Measurements from ENCODE around the gene TEX54.
"Not testable (repeated sequence)": the region's sequence is repeated elsewhere in the genome, so short reads cannot be mapped to it uniquely, and the experiment has no call there.

Gene TEX54

DNA sequence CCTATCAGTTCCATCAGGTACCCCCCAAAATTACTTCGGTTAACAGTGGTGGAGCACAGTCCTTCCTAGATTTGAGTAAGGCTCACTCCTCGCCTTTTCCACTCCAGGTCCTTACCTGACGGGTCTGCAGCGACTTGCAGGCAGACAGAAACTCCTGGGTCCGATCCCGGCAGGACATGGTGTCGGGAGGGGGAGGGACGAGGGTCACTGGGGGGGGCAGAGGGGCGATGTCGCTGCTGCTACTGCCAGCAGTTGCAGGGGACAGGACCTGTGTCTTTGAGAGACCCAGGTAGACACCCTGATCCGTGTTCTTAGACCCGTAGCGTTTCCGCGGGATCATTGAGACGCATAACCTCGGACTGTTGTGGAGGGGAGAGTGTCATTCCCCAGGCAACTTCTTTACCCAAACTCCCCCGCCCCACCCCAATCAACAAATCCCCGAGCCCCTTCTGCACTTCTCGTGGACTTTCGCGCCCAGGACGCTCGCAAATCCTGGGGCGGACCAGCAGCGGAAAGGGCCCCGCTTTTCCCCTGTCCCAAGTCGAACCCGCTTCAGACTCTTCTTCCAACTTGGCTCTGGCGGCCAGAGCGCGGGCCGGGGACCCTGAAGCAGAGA lies 1.6 kb downstream of the TEX54 start:
- DNase-seq = no peak

GRCh38 chr11:62828130-62828529 lies 4.5 kb downstream of the TEX54 start:
- not testable (repeated sequence) for DNase-seq

GRCh38 chr11:62823677-62824076 lies 9.0 kb downstream of the TEX54 start:
- no peak for DNase-seq

GRCh38 chr11:62817129-62817528 lies 15.5 kb downstream of the TEX54 start:
- DNase-seq = no peak

- no peak for DNase-seq
Measured at GRCh38 chr11:62816557-62816956, 16.1 kb downstream of the TEX54 start.

GRCh38 chr11:62811659-62812058 lies 21.0 kb downstream of the TEX54 start:
- DNase-seq = no peak

DNA sequence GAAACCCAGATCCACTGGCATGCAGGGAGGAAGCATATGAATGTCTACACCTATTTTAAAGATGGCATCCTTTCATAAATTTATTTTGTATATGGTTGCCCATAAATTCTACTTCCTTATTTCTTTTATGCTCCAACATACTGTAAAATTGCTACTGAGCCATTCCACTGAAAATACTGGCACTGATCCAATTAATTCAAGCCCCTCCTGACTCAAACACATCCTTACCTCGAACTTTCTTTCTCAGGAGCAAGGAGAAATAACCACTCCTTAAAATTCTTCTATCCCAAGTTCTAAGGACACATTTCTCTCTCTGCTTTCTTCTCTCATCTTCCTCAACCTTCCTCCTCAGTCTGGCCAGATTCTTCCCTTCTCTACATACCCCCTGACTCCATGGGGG lies 21.9 kb downstream of the TEX54 start:
- no peak for DNase-seq

GRCh38 chr11:62806611-62807121 lies 26.0 kb downstream of the TEX54 start:
- DNase-seq = no peak

GRCh38 chr11:62805961-62806441 lies 26.6 kb downstream of the TEX54 start:
- no peak for DNase-seq

DNA sequence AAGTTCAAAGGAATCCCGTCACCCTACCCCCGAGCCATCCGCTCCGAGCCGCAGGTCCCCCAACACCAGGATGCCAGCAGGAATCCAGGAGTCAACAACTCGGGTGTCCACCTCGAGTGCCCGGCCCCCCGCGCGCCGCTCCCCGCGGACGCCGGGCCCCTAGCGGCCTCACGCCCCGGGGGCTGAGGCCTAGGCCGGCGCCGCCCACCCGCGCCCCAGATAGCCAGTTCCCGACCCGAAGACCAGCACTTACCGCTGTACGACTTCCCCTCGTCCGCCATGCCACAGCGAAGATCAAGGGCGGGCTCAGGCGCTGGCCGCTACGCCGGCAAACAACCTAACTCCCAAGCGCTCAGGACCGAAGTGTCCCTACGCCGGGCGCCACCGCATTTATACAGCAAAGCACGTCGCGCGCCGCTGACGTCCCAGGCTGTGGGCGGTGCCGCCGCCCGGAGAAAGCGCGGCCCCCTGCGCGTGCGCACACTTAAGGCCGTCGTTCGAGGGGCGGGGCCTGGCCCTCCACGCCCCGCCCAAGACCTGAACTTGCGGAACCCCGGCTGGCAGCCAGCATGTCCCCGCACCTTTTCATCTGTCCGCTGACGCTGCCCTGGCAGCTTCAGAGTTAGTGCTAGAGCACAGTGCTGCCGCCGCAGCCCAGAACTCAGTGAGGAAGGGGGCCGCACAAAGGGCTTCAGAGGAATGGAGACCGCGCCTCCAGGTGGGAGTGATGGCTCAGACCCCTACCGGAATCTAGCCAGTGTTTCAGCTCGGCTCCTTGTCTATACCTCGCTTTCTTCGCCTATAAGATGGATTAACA lies 27.4 kb downstream of the TEX54 start, which contains the start of gene NXF1:
TSS of gene NXF1 (minus strand) at position 365 of the 817 bp plus-strand sequence. CDS start at position 281, 84 bp downstream.
- DNase-seq = peak; percentile 93

- no peak for DNase-seq
Measured at GRCh38 chr11:62804310-62805075, 28.1 kb downstream of the TEX54 start.

- DNase-seq = no peak
Measured at GRCh38 chr11:62801071-62801470, 31.6 kb downstream of the TEX54 start.

- no peak for DNase-seq
Measured at GRCh38 chr11:62799486-62799885, 33.2 kb downstream of the TEX54 start.

- no peak for DNase-seq
Measured at GRCh38 chr11:62796281-62796680, 36.4 kb downstream of the TEX54 start.

GRCh38 chr11:62794201-62794775 lies 38.4 kb downstream of the TEX54 start:
- no peak for DNase-seq

- no peak for DNase-seq
Measured at GRCh38 chr11:62792202-62792575, 40.5 kb downstream of the TEX54 start.

- peak; percentile 85 for DNase-seq
Measured at GRCh38 chr11:62791501-62792201, 41.0 kb downstream of the TEX54 start, which contains the start of gene TMEM223. Gene TMEM223, minus strand, starts transcription at chr11:62792006. Its CDS starts 12 bp downstream, at chr11:62791994.

DNA sequence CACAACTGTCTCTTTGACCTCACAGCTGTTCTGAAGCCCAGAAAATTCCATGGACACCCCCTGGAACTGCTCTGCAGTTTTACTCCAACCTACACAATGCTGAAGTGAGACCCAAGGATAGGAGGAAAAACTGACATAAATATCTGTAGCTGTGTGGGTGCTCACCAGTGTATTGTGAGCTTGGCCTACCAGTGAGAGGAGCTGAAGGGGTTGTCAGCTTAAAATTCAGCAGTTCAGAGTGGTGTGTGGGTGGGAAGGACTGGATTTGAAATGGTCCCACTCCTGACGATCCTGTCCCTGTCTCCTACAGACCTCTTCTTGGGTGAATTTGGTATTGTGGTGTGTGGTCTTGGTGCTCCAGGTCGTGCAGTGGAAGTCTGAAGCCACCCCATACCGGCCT lies 43.1 kb downstream of the TEX54 start:
- DNase-seq = no peak

DNA sequence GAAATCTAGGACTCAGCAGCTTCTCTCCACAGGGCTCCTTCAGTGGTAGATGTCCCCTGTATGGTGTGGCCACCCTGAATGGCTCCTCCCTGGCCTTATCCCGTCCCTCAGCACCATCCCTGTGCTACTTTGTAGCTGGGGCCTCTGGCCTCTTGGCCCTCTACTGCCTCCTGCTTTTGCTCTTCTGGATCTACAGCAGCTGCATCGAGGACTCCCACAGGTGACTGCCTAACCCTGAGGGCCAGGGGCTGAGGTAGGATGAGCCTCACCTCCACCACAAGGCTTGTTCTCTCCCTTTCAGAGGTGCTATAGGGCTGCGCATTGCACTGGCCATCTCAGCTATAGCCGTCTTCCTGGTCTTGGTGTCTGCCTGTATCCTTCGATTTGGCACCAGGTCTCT lies 43.6 kb downstream of the TEX54 start:
- DNase-seq = no peak

- DNase-seq = peak; percentile 99
Measured at GRCh38 chr11:62787005-62787759, 45.5 kb downstream of the TEX54 start, which contains the start of gene TMEM179B. Gene TMEM179B, plus strand, starts transcription at chr11:62787402. Its CDS starts 30 bp downstream, at chr11:62787432.
